Peyer's patch (tissue), 4 donors: ENCODE results near the gene PRODH.
"Not testable (repeated sequence)": the region's sequence is repeated elsewhere in the genome, so short reads cannot be mapped to it uniquely, and the experiment has no call there.

Experiments
- CTCF ChIP-seq, 6 experiments: fragments of 450-650 bp in 4 of 6; fragments of 200-600 bp in 2 of 6; sonication (generic) in 1 of 6; IDR thresholded peaks; one replicate each; pipeline ENCODE4 v1.5.1; 2017 to 2019; ENCODE audit warnings: antibody characterized with exemption in 6 of 6, mild to moderate bottlenecking in 3 of 6, moderate library complexity in 1 of 6
- POLR2A ChIP-seq, 2 donors: fragments of 450-650 bp; IDR thresholded peaks; one replicate each; pipeline ENCODE4 v1.5.1; 2017; ENCODE audit warnings: antibody characterized with exemption in 2 of 2, mild to moderate bottlenecking in 2 of 2, moderate library complexity in 2 of 2

DNA sequence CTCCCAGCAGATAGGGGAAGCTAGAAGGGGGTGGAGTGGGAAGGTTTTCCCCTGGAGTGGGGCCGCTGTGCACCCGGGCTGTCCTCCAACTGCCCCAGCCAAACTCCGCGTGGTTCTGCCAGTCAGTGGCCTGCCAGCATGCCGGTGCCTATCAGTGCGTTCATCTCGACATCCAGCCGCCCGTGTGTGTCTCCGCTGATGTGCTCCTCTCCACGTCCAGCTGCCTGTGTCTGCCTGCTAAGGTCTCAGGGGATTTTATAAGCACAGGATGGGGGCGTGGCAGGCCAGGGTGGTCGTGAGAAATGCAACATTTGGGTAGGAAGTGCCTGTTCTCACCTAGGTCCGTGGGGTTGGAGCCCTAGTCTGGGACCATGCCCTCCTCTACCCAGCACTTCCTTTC is 17.0 kb upstream of the PRODH start:
- not testable (repeated sequence) for TF ChIP-seq CTCF, POLR2A (IDR thresholded peaks at IDR 0.05)
